Stomach (tissue), 4 donors: ENCODE results near the gene CELA2A.

Experiments used
- CTCF ChIP-seq, 7 experiments: fragments of 450-650 bp in 4 of 7; fragments of 200-600 bp in 3 of 7; sonication (generic) in 3 of 7; IDR thresholded peaks; one replicate each; pipeline ENCODE4 v1.5.1; 2016 to 2019; ENCODE audit warnings: antibody characterized with exemption in 7 of 7, control low read depth in 2 of 7, mild to moderate bottlenecking in 1 of 7
- EP300 ChIP-seq: sonication (generic); formaldehyde crosslinking; IDR thresholded peaks from one replicate; pipeline ENCODE4 v1.6.1; 2017; ENCODE audit warnings: antibody characterized with exemption
- POLR2A ChIP-seq, 4 donors: fragments of 450-650 bp; IDR thresholded peaks; one replicate each; pipeline ENCODE4 v1.6.1; 2016; ENCODE audit warnings: antibody characterized with exemption in 4 of 4, control low read depth in 2 of 4, mild to moderate bottlenecking in 1 of 4, moderate library complexity in 1 of 4

- TF ChIP-seq POLR2A (IDR thresholded peaks at IDR 0.05) (no peak), CTCF (IDR thresholded peaks at IDR 0.05) (no peak), EP300 (no peak)
Measured at GRCh38 chr1:15444468-15445389, 11.8 kb upstream of the CELA2A start.
